G401 (cell line): ENCODE data around the gene FAM193A. TPM values are rescaled to one million over a fixed set of nuclear protein-coding genes. Genes with fewer than 3 reads are reported as not detected.
A peak's percentile ranks its signal among the peaks of the same experiment; 100 is the strongest.
"Not testable (repeated sequence)": the region's sequence is repeated elsewhere in the genome, so short reads cannot be mapped to it uniquely, and the experiment has no call there.

ENCODE experiments used
- DNase-seq: peaks from one replicate; pipeline ENCODE4 v3.0.0-alpha.2; 2015; ENCODE audit warnings: low spot score
- in situ Hi-C: cut with HindIII; loops from 2 replicates; pipeline ENCODE4 v1.10.0; 2016; ENCODE audit warnings: low sequenced_read_pairs, mixed read lengths
- total RNA-seq: library from RNA; depleted of rRNA; stranded (reverse); fragments of >200 nt; shearing (Covaris generic); gene quantifications from 2 replicates; pipeline ENCODE4 v1.2.3, GENCODE V29; 2014

The FAM193A gene
- total RNA-seq, 1 experiment from 2014 or later, result 26.2 TPM

DNA sequence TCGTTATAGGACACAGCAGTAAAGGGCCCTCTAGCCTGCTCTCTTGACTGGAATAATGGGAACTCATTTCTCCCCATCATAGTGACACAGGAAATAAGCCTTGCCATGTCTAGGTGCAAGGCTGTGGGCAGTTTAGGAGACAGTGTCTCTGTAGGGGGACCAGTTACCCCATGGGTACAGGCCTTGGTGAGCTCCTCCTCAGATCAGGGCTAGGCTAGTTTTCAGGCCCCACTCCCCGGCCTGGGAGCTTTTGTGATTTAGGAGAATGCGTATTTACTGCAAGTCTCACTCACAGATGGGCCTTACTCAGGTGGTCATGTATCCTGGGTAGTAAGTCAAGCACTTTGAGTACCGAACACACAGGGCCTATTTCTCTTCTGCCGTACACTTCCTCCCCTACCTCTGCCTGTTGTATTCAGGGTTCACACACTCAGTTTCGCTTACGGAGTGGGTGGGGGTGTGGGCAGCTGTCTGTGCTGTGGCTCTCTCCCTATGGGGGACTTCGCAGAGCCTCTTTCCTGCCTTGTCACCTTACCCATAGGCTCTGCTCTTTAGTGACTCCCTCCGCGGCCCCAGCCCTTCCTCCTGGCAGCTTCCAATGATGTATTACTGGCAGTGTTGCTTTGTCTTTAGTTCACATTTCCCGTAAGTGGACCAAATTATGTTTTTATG is 34.2 kb downstream of the FAM193A start:
- in situ Hi-C loops, result no loop called here
- DNase-seq, result no peak

DNA sequence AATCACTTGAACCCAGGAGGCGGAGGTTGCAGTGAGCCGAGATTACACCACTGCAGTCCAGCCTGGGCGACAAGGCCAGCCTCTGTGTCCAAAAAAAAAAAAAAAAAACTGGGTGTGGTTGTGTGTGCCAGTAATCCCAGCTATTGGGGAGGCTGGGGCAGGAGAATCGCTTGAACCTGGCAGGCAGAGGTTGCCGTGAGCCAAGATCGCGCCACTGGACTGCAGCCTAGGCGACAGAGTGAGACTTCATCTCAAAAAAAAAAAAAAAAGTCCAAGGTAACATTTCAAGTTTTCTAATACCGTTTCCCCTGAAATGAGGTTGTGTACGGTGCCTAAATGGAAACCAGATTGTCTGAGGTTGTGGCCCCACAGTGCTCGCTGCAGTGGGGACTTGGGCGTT is 35.6 kb downstream of the FAM193A start:
- DNase-seq, result no peak
- in situ Hi-C loops, result no loop called here

DNA sequence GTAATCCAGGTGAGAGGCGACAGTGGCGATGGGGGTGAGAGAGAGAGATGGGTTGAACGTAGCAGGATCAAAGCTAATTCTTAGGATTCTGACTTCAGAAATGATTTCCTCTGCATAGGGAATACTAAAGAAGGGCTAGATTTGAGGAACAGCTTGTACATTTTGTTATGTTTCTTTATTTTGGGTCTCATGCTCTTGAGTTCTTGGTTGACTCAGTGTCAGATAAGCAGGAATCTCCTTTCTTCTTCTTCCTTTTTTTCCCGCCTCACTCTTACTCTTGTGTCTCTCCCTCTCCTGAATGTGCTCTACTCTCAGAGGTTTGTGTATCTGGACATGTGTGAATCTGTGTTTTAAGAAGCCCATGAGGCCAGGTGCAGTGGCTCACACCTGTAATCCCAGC is 36.4 kb downstream of the FAM193A start:
- no peak for DNase-seq
- in situ Hi-C loops, result no loop called here

- DNase-seq, result no peak
- in situ Hi-C loops, result no loop called here
These were observed 37.6 kb downstream of the FAM193A start for GRCh38 chr4:2574009-2574408.

- DNase-seq, result no peak
These were observed 38.4 kb downstream of the FAM193A start for GRCh38 chr4:2574863-2575262.

GRCh38 chr4:2576290-2576689 is 39.8 kb downstream of the FAM193A start:
- in situ Hi-C loops, result no loop called here

More at GRCh38 chr4:2574863-2575262, 38.4 kb downstream of the FAM193A start:
- in situ Hi-C loops, result no loop called here

DNA sequence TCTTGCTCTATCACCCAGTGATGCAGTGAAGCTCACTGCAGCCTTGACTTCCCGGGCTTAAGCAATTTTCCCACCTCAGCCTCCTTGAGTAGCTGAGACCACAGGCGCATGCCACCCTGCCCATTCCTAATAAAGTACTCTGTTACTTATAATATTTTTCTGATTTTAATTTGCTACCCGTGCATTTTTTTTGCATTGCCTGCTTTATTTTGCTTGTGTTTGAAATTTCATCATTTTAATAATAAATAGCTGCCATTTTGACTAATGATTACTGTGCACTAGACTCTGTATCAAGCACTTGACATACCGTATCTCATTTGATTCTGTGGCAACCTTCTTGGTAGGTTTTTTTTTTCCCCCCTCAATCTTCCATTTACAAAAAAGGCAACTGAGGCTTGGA is 41.7 kb downstream of the FAM193A start:
- DNase-seq, result no peak
- in situ Hi-C loops, result no loop called here

More at GRCh38 chr4:2576290-2576689, 39.8 kb downstream of the FAM193A start:
- no peak for DNase-seq

DNA sequence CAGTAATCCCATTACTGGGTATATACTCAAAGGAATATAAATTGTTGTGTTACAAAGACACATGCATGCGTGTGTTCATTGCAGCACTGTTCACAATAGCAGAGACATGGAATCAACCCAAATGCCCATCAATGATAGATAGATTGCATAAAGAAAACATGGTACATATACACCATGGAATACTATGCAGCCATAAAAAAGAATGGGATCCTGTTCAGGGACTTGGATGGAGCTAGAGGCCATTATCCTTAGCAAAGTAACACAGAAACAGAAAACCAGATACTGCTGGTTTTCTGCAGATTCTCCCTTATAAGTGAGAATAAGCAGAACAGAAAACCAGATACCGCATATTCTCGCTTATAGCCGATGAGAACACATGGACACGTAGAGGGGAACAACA is 43.5 kb downstream of the FAM193A start:
- DNase-seq, result no peak

DNA sequence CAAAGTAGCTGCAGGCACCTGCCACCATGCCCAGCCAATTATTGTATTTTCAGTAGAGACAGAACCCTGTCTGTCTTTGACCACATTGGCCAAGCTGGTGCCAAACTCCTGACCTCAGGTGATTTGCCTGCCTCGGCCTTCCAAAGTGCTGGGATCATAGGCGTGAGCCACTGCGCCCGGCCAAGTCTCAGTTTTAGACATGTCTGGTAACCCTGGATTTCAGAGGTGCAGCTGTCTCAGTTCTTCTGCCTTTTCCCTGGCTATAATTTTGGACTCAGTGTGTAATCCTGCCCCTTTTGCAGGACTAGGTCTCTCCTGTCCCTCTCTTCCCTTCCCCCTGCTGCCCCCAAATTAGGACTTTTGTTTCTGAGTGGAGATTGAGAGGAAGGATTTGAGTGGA is 46.6 kb downstream of the FAM193A start:
- in situ Hi-C loops, result loop anchor here (5.0 kb wide), 1 partner anchor 49 kb away; no protein-coding TSS in a partner anchor

More for the DNA sequence above, 43.5 kb downstream of the FAM193A start:
- in situ Hi-C loops, result loop anchor here (5.0 kb wide), 1 partner anchor 52 kb away; no protein-coding TSS in a partner anchor

GRCh38 chr4:2583517-2583916 is 47.1 kb downstream of the FAM193A start:
- in situ Hi-C loops, result loop anchor here (5.0 kb wide), 1 partner anchor 49 kb away; no protein-coding TSS in a partner anchor
- DNase-seq, result no peak

More for the DNA sequence above, 46.6 kb downstream of the FAM193A start:
- no peak for DNase-seq

- in situ Hi-C loops, result no loop called here
- no peak for DNase-seq
These were observed 50.1 kb downstream of the FAM193A start for GRCh38 chr4:2586502-2586901.

DNA sequence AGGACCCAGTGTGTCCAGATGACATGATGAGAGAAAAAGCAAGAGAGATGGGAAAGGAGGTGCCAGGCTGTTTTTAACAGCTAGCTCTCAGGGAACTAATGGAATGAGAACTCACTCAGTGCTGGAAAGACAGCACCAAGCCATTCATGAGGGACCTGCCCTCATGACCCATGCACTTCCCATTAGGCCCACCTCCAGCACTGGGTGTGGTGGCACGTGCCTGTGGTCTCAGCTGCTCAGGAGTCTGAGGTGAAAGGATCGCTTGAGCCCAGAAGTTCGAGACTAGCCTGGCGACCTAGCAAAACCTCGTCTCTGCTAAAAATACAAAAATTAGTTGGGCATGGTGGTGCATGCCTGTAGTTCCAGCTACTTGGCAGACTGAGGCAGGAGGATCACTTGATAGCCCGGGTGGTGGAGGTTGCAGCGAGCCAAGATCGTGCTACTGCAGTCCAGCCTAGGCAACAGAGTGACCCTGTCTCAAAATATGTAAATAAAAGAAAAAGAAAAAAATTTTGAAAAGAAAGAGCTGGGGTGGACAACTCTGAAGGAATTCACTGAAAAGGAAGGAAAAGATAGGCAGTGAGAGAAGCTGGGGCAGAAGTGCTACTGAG is 50.9 kb downstream of the FAM193A start:
- DNase-seq, result no peak
- in situ Hi-C loops, result no loop called here

- in situ Hi-C loops, result no loop called here
These were observed 51.8 kb downstream of the FAM193A start for GRCh38 chr4:2588259-2588658.

GRCh38 chr4:2591189-2591588 is 54.7 kb downstream of the FAM193A start:
- in situ Hi-C loops, result no loop called here
- no peak for DNase-seq

More at GRCh38 chr4:2588259-2588658, 51.8 kb downstream of the FAM193A start:
- no peak for DNase-seq

- in situ Hi-C loops, DNase-seq: not testable (repeated sequence)
These were observed 55.6 kb downstream of the FAM193A start for GRCh38 chr4:2592014-2592413.

DNA sequence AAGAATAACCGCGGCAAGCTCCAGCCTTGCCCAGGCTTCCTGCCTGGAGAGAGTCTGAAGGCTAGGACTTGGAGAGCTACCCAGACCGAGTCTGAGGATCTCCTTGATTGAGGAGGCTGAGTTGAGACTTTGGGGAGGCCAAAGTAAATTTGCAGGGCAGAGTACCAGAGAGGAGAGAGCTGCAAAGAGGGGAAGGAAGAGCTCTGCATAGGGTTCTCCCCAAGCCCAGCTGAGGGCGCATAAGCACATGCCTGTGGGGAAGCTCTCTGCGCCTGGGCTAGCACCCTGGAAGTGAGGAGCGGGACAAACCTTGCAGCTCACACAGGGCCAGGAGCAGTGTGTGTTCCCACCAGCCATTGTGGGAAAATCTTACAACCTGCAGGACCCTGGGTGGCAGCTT is 56.1 kb downstream of the FAM193A start:
- in situ Hi-C loops, result no loop called here
- DNase-seq, result peak; percentile 57

DNA sequence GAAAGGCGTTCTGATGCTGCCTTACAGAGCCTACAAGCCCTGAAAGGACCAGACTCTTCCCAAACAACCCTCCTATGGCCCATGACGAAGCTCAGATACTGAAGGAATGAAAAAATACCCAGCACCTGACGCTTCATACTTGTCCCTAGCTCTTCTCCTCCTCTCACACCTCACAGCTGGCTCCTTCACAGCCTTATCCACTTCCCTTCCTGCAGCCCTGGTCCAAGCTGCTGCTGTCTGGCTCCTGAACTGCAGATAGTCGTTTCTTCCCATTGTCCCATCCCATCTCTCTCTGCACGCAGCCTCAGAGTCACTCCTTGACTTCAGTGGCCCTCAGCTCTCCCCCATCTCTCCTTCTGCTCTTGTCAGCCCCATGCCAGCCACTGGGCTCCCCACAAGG is 56.6 kb downstream of the FAM193A start:
- in situ Hi-C loops, result no loop called here
- peak; percentile 43 for DNase-seq

DNA sequence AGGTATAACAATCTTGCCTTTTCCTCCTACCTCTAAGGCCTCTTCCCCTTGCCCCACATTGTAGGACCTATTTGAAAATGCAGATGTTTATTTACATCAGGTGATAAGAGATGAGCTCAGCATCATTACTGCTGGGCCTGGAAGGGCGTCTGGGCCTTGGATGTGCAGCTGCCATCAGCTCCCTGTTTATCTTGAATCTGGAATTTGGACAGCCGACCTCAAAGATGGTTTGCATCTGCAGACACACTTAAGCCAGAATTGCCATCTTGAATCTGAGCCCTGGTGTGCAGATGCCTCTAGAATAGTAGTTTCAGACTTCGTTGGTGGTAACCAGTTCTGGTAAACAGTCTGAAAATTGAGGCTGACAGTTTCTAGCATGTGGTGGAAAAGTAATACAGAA is 59.0 kb downstream of the FAM193A start:
- in situ Hi-C loops, result no loop called here
- no peak for DNase-seq

- in situ Hi-C loops, result no loop called here
These were observed 59.6 kb downstream of the FAM193A start for GRCh38 chr4:2595952-2596552.

GRCh38 chr4:2596611-2597010 is 60.2 kb downstream of the FAM193A start:
- in situ Hi-C loops, result no loop called here
- no peak for DNase-seq

More at GRCh38 chr4:2595952-2596552, 59.6 kb downstream of the FAM193A start:
- no peak for DNase-seq
